ENCODE data around the gene PAIP2.
A peak's percentile ranks its signal among the peaks of the same experiment; 100 is the strongest.
"Not testable (repeated sequence)": the region's sequence is repeated elsewhere in the genome, so short reads cannot be mapped to it uniquely, and the experiment has no call there.

The PAIP2 gene

DNA sequence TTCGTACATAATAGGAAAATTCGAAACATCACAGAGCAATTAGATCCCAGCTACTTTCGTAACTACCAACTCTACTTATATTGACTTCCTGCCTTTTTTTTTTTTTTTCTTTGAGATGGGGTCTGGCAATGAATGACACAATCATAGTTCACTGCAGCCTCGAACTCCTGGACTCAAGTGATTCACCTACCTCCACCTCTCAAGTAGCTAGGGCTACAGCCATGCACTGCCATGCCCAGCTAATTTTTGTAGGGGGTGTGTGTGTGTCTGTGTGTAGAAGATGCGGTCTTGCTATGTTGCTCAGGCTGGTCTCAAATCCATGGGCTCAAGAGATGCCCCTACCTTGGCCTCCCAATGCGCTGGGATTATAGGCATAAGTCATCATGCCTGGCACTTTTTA is 5.8 kb upstream of the PAIP2 start:
- TF ChIP-seq, protein P1, sequence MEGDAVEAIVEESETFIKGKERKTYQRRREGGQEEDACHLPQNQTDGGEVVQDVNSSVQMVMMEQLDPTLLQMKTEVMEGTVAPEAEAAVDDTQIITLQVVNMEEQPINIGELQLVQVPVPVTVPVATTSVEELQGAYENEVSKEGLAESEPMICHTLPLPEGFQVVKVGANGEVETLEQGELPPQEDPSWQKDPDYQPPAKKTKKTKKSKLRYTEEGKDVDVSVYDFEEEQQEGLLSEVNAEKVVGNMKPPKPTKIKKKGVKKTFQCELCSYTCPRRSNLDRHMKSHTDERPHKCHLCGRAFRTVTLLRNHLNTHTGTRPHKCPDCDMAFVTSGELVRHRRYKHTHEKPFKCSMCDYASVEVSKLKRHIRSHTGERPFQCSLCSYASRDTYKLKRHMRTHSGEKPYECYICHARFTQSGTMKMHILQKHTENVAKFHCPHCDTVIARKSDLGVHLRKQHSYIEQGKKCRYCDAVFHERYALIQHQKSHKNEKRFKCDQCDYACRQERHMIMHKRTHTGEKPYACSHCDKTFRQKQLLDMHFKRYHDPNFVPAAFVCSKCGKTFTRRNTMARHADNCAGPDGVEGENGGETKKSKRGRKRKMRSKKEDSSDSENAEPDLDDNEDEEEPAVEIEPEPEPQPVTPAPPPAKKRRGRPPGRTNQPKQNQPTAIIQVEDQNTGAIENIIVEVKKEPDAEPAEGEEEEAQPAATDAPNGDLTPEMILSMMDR (IDR thresholded peaks at IDR 0.05; ENCODE audit: insufficient read depth, low read depth, low read length, missing control alignments) = no peak
- H3K4me3 ChIP-seq (ENCODE audit: low read length) = no peak overlapping the region
- DNase-seq (ENCODE audit: low read depth) = no peak

DNA sequence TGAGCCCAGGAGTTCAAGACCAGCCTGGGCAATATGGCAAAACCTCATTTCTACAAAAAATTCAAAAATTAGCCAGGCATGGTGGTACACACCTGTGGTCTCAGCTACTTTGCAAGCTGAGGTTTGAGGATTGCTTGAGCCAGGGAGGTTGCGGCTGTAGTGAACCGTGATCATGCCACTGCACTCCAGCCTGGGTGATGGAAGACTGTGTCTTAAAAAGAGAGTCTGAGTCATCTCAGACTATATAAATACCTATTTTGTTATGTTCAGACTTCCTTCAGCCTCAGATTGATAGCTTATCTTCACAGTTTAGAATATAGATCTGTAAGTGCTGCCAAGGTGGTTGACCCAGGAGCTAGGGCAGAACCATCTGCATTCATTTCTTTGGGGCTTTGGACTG is 1.6 kb upstream of the PAIP2 start:
- no peak overlapping the region for H3K4me3 ChIP-seq (ENCODE audit: low read length)
- TF ChIP-seq, protein P1 (IDR thresholded peaks at IDR 0.05; ENCODE audit: insufficient read depth, low read depth, low read length, missing control alignments) = no peak
- no peak for DNase-seq (ENCODE audit: low read depth)

DNA sequence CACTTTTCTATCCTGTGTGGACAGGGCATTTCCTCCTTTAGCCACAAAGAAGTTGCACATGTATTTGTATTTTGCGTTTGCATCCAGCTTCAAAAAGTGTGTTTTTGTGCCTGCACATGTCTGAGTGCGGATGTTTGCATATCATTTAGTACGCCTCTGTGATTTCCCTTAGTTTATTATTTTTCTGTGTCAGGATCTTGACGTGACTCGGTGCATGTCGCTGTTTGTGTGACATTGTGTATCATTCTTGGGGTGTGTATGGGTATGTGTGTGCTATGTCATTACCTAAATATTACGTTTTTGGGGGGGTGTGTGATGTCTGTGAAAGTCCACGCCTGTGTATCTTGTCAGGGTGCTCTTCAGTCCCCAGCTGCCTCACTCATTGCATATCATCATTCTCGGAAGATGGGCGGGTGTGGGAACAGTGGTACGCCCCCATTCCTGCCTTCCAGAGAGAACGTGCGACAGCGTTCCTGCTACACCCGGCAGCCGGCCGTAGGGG is 416 bp upstream of the PAIP2 start:
- no peak for DNase-seq (ENCODE audit: low read depth)
- peak overlapping the region; percentile 99 for H3K4me3 ChIP-seq (ENCODE audit: low read length)
- TF ChIP-seq, protein P1 (IDR thresholded peaks at IDR 0.05; ENCODE audit: insufficient read depth, low read depth, low read length, missing control alignments) = no peak

DNA sequence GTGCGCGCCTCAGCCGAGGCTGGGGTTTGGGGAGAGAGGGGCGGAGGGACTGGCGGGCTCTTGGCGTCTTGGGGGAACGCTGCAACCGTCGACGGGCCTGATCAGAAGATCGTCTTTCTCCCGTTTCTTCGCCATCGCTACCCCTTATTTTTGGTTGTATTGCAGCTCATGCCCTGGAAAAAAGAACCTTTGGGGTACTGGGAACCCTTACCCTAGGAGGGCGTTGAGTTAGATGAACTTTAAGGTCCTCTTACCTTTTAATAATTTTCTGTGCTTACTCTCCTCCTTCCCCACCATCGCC is 719 bp downstream of the PAIP2 start:
- H3K4me3 ChIP-seq (ENCODE audit: low read length) = peak overlapping the region; percentile 99
- DNase-seq (ENCODE audit: low read depth) = no peak
- TF ChIP-seq, protein P1 (IDR thresholded peaks at IDR 0.05; ENCODE audit: insufficient read depth, low read depth, low read length, missing control alignments) = no peak

DNA sequence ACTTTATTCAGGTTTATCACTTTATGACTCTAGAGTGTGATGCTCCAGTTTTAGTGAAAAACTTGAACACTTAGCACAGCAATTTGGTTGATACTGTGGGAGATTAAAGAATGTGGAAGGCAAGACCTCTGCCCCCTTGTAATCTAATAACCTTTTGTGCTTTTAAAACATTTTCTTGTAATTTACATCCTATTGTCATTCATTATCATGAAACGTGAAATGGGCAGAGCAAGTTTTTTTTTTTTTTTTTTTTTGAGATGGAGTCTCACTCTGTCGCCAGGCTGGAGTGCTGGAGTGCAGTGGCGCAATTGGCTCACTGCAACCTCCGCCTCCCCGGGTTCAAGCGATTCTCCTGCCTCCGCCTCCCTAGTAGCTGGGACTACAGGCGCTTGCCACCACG is 1.8 kb downstream of the PAIP2 start:
- H3K4me3 ChIP-seq (ENCODE audit: low read length) = peak overlapping the region; percentile 99

DNA sequence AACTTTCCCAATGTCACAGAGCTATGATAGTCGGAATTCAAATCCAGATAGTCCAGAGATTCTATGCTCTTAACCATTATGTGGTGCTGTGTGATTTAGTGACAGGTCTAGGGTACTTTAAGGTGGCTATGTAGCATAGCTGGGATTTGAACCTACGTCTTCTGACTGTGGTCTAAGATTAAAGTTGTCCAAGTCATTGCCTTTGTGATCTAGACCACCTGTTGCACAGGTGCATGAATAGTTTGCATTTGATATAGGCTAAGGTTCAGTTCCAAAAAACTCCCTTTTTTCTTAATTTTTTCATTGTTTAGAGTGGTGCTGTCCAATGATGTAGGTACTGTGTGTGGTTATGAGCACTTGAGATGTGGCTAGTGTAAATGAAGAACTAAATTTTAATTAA is 2.5 kb downstream of the PAIP2 start:
- H3K4me3 ChIP-seq (ENCODE audit: low read length) = no peak overlapping the region
- TF ChIP-seq, protein P1 (IDR thresholded peaks at IDR 0.05; ENCODE audit: insufficient read depth, low read depth, low read length, missing control alignments) = no peak
- no peak for DNase-seq (ENCODE audit: low read depth)

More for the DNA sequence above, 1.8 kb downstream of the PAIP2 start:
- no peak for DNase-seq (ENCODE audit: low read depth)
- TF ChIP-seq, protein P1 (IDR thresholded peaks at IDR 0.05; ENCODE audit: insufficient read depth, low read depth, low read length, missing control alignments) = no peak

DNA sequence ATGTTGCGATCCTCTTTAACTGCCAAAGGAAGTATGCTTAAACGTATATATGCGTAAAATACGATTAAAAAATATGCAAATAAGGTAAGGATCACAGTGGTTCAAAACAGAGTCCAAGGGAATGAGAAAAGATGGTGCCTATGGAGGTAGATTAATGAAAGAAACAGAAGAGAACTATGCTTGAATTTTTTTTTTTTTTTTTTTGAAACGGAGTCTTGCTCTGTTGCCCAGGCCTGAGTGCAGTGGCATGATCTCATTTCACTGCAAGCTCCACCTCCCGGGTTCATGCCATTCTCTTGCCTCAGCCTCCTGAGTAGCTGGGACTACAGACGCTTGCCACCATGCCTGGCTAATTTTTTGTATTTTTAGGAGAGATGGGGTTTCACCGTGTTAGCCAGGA is 3.8 kb downstream of the PAIP2 start:
- H3K4me3 ChIP-seq (ENCODE audit: low read length); DNase-seq (ENCODE audit: low read depth): not testable (repeated sequence)

DNA sequence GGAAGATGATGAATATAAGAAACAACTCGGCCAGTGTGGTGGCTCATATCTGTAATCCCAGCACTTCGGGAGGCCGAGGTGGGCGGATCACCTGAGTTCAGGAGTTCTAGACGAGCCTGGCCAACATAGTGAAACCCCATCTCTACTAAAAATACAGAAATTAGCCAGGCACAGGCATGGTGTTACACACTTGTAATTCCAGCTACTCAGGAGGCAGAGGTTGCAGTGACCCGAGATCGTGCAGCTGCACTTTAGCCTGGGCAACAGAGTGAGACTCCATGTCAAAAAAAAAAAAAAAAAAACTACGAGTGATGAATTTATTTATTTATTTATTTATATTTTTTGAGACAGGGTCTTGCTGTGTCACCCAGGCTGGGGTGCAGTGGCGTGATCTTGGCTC is 6.2 kb downstream of the PAIP2 start:
- not testable (repeated sequence) for DNase-seq (ENCODE audit: low read depth); H3K4me3 ChIP-seq (ENCODE audit: low read length)
